Activated T-cell treated with anti-CD3 and anti-CD28 coated beads for 24 hours (primary cell): Measurements from ENCODE around the gene TEAD3.

ENCODE experiments used
- DNase-seq: peaks from one replicate; pipeline ENCODE4 v3.0.0-alpha.2; 2020; ENCODE audit warnings: low read depth

The TEAD3 gene

DNA sequence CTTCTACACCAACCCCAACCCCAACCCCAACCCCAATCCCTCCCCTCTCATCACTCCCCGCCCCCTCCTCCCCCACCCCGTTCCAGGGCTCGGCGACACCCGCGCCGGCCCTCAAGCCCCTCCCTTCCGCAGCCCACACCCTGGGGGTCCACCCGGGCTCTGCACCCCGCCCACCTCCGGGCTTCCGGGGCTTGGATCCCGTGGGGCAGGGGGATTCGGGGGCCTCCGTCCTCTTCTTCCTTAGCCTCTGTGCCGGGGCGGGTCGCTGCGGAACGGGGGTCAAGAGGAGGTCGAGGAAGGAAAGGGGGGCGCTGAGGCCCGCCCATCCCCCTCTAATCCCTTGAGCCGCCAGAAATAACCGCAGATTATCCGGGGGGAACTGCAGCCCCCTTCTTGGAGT is 15.1 kb upstream of the TEAD3 start:
- DNase-seq: no peak

DNA sequence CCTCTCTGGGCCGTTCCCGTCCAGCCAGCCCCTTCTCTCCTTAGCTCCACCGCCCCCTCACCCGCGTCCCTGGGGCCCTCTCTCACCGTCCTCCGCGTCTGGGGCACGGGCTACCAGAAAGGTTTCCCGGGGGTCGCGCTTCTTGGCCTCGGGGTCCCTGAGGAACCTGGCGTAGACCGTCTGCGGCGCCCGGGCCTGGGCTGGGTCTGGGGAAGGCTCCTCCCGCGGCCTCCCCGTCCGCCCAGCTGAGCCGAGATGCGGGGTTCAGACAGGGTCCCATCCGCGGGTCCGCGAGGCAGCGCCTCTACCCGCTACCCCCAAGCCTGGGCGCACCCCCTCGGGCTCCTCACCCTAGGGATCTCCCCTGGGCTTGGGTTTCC is 14.7 kb upstream of the TEAD3 start:
- no peak for DNase-seq

DNA sequence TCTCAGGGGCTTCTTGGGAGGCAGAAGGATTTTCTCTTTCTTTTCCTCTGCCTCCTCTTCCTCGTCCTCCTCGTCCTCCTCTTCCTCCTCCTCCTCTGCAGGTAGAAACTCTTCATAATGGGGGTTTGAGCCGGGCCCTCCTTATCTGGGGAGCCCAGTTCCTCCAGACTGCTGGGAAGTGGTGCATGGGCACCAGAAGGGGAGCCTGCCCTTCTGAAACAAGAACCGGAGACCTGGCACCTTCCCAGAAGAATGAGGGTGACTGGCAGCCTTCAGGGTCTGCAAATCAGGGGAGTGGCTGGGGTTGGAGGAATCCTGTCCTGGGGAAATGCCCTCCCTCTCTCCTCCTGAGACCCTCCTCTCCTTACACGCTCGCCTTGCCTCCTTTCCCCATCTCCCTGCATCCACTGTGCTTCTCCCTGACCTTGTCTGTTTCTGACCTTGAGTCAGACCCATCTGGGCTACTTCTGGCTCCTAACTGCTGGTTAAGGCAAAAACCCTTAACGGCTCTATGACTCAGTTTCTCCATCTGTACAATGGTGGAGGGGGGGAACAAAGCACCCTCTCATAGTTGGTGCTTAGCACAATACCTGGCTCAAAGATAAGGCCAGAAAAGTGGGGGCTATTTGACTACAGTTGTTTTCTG is 14.2 kb upstream of the TEAD3 start:
- DNase-seq: no peak

DNA sequence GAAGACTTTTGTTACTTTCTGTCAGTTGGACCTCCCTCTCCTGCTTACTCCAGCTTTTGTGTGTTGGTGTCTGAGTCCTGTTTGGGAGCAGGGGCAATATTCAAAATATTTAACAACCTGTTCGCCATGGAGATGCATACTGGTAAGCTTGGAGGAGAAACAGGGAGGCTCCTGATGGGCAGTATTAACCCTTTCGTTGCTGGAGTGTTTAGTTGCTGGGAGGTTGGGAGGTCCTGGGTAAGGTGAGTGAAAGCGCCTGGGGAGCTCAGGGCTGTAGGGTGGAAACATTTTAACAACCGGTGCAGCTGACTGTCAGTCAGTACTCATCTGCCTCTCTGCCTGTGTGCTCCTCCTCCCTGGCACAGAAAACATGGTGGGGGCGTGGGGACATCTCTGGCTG is 11.7 kb upstream of the TEAD3 start:
- no peak for DNase-seq

DNA sequence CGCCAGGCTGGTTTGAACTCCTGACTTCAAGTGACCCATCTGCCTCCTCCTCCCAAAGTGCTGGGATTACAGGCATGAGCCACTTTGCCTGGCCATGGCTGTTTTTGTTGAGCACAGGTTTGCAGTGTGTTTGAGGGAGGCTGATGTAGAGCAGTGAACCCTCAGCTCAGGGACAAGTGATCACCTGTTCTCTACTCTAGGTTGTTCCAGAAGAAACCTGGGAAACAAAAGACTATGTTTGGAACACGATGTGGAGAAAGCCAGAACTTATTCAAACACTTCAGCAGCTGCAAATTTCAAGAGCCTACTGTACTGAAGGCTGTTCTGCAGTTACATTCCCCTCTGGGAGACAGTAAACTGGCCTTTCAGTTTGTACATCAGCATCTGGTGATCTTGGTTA is 11.1 kb upstream of the TEAD3 start:
- no peak for DNase-seq

DNA sequence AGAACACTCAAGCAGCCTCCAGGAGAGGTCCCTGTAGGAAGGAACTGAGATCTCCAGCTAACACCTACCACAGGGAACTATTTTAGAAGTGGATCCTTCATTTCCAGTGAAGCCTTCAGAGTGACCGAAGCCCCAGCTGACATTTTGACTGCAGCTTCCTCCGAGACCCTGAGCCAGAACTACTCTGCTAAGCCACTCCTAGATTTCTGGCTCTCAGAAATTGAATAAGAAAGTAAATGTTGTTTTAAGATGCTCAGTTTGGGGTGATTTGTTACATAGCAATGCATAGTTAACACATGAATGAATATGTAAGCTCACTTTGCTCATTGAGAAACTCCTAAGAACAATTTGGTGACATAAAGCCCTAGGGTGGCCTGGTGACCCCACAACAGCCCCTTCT is 10.3 kb upstream of the TEAD3 start:
- DNase-seq: no peak

DNA sequence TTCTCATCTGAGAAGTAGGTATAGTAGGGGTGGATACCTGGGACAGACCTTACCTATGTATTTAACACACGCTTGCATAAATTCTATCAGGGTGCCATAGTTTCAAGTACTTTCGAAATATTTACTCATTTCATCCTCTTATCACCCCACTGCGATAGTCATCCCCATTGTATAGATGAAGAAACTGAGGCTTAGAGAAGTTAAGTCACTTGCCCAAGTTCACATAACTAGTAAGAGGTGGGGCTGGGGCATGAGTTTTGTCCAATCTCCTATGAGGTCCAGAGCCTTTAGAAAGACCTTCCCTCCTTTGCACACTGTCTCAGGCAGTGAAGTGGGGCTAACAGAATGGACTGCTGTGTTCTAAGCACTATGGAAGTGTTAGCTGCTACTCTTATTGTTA is 9.7 kb upstream of the TEAD3 start:
- DNase-seq: no peak

DNA sequence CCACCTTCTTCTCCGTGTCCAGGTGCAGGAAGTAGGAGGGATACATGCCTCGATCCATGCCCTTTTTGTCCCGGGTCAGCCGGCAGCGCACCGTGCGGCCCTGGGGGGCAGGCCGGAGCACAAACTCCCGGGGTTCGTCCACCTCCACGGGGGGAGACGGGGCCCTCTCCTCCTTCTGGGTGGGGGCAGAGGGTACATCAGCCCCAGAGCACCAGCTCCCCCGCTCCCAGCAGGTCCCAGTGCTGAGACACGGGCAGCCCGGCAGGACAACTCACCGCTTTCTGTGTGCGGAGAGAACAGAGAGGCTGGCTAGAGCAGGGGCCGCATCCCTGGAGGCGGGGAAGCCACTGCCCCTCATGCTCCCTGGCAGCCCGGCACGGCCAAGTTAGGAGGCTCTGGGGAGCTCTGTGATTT is 9.1 kb upstream of the TEAD3 start:
- DNase-seq: no peak

DNA sequence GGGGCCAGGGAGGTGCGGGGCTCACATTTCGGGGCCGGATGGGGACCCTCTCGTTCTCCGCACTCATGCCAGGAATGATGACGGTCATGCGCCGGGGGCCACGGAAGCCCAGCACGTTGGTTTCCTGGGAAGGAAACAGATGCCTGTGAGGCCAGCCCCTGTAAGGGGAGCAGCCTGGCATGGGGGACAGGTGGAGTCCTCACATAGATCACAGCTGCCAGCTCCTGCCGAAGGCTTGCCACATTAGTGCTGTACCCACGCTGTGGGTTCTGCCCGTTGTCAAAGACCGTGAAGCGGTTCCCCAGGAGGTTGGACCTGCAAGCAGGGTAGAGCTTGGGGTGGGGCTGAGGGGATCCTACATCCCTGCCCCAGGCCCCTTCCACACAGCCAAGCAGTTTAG is 6.7 kb upstream of the TEAD3 start:
- no peak for DNase-seq

DNA sequence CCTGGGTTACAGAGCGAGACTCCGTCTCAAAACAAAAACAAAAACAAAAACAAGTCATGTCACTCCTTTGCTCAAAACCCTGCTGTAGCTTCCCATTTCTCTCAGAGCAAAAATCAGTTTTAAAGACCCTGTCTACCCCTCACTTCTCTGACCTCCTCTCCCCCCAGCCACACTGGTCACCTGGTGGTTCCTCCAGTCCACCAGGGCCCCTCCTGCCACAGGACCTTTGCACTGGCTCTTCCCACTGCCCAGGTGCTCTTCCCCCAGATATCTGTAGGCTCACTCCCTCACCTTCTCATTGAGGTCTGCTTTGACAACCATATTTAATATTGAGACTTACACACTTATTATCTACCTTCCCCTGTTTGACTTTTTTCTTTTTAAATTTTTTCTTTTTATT is 4.9 kb upstream of the TEAD3 start:
- DNase-seq: no peak

DNA sequence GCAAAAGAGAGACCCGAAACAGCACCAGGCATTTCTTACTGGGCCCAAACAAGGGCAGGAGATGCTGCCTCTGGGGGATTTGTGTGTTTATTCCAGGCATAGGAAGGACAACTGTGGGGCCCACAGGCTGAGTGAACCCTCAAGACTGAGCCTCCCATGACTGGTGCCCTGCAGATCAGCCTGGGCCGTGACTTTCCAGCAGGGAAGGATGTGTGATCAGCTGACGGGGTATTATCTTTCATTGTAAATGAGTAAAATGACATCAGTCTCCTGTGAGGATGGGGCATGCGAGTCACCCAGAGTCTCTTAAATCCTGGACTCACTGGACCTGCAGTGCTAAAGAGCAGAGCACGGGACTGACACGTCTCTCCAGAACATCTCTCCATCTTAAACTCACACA is 3.9 kb upstream of the TEAD3 start:
- DNase-seq: no peak

DNA sequence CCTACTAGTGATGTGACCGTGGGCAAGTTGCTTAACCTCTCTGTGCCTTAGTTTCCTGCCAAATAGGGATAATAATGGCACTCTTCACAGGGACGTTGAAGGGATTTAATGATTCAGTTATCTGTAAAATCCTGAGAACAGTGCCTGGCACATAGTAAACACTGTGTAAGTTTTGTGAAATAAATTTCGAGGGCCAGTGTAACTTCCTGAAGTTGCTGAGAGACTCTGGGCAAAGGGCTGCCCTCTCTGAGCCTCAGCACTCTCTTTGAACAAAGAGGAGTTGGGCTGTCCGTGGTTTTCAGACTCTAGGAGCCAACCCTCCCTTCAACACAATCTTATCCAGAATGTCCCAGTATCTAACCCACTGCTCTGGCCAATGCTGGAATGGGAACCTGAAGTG is 2.5 kb upstream of the TEAD3 start:
- DNase-seq: no peak

DNA sequence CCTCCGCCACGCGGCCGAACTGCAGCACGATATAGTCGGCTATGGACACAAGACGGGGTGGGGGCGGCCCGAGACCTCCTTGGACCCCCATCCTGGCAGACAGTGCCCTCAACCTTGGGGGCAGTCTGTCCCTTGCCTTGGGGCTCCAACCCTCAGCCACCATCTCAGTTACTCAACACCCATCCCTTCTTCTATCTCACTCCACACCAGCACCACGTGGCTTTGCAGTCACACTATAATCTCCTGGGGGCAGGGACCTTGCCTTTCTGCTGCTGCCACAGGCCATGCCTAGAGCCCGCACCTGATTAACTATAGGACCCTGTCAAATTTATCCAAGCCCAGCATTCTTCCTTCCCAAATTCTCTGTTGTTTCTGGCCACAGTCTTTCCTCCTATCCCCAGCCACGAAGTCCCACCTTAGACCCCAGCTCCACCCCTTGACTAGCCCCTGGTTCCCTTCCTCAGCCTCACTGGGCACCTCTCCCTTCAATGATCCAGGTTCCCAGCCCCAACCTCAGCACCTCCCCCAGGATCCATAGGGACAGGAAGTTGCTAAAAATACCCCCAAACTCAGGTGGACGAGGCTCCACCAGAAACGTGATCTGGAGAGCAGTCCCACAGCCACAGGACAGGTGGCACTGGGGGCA is 1.7 kb upstream of the TEAD3 start:
- DNase-seq: no peak

DNA sequence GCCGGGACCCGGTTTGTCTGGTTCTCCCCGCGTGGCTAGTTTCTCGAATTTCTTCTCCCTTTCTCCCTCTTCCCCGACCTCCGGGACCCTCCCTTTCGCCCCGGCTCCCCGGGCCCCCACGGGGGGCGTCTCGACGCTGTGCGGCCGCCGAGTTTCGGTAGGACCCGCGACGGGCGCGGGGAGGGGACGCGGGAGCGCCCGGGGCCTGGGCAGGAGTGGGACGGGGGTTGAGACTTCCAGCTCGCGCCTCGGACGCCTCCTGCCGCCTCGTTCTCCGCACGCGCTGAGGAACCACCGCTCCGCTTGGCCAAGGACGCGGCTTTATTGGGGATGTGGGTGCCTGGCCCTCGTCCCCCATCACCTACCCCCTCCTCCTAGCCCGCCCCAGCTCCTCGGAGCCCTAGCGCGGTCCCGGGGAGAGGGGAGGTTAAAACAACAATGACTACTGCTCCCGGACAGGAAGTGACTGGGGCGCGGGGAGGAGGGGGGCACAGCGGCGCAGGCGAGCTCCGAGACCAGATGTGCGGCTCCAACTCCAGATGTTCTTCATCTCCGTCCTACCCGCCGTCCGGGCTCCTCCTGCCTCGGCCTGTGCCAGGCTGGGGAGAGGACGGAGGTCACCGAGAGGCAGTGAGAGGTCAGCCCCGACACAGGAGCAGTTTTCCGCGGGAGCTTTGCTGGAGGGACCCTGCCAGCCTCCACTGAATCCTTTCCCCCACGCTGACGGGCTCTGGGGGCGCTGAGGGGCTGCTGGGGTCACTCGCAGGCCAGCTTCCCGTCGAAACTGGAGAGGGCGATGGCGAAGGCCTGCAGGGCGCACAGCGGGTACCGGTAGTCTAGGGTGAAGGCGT is 917 bp upstream of the TEAD3 start:
- DNase-seq: peak; percentile 33

DNA sequence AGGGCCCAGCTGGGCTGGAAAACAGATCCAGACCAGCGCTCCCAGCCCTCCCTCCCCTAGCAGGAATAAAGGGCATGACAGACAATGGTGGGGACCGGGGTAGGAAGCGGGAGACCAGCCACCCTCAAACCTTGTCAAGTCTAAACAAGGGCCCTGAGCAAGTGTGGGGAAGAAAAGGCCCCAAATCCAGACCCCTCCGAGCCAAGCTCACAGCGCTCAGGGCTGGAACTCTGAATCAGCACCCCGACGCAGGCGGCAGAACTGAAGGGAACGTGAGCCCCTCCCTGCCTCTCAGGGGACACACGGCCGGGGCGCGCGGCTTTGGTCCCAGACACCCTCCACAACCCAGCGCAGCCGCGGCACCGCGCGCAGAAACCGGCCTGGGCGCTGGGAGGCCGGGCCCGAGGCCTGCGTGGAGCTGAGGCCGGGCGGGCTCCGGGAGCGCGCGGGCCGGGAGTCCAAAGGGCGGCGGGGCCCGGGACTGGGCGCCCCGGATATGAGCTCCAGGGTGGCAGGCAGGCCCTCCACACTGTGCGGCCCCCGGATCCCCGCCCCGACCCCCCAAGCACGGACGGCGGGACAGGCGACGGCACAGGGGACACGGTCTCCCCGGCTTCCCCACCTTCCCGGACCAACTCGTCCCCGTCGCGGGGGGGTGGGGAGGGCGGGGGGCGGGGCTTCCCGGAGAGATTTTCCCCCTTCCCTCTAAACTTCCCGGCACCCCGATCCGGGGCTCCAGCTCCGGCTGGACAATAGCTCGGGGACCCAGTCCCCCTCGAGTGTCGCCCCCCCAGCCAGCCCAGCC is 641 bp downstream of the TEAD3 start:
- no peak for DNase-seq

DNA sequence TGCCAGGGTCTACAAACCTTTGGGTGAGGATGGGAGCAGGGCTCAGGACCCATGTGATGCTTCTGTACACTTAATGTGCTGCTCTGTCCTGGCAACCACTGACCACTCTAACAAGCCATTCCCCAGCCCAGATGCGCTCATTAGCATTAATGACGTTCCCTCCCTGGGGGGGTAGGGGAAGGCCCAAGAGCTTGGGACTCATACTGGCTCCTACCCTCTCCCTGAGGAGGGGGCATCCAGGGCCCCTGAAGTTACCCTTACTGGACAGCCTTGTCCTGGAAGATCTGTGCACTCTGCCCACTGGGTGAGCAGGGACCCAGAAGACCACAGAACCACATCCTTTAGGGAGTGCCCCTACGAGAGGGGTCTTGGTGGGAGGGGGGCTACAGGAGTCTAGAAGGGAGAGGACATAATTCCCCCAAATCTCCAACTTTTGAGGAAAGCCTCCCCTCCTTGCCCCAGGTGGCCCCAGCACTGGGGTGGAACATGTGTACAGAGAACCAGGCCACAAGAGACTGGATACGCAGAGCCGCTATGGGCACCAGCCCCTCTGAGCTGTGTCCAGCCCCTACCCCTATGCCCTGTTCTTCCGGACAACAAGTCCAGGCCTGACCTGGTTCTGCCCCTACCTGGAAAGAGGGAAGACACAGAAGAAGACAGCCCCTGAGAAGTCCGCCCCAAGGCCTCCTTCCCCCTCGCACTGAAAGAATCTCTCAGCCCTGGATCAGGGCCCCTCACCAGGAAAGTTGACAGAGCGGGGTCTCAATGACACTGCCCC is 1.4 kb downstream of the TEAD3 start:
- DNase-seq: no peak

DNA sequence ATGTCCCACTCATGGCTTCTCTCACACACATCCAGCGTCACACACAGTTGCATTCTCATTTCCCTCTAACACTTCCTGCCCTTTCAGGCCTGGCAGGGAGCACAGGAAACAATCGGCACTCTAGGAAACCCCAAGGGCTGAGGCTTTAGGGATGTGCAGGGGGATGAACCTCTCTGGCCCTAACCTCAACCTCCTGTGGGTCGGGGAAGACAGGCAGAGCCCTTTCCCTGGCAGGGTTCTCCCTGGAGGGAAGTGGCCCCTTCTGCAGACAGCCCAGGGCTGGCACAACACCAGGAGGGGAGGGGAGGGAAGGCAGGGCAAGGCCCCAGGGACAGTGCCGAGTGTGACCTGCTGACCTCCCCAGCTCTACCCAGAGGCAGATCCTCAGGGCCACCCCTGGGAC is 2.7 kb downstream of the TEAD3 start:
- no peak for DNase-seq

DNA sequence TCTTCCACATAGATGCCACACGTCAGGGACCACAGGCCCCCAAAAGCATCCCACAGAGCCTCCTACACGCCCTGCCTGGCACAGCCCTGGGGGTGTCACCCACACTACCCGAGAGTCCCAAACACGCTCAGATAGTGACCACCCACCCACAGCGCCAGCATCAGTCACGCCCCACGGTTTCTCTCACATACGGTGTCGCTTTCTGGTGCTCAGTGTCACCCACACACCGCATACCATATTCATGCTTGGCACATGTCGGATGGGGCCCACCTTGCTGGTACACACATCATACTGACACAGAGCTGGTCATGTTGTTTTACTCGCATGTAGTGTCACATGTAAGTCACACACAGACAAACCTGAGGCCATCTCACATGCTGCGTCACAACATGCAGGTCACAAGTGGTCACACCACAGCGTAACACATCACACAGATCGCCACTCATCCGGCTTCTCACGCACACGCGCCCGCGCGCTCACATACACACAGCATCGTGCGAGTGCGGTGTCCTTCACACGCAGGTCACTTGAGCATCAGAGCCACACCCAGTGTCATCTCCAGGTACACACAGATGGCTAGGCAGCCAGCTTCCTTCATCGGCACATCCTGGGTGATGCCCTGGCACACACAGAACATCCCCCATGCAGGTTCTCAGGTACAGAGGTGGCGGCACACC is 3.4 kb downstream of the TEAD3 start:
- DNase-seq: no peak

DNA sequence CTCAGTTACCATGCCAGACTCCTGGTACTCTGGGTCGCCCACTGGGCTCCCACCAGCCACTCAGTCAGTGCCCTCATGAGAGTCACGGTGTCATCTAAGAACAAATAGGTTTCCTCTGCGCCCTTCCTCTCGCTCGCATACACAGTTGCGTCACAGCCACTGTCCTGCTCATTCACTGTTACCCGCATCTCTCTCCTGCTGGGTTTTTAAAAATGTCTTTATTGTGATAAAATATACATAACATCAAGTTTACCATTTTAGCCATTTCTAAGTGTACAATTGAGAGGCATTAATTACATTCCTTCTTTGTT is 4.0 kb downstream of the TEAD3 start:
- no peak for DNase-seq

DNA sequence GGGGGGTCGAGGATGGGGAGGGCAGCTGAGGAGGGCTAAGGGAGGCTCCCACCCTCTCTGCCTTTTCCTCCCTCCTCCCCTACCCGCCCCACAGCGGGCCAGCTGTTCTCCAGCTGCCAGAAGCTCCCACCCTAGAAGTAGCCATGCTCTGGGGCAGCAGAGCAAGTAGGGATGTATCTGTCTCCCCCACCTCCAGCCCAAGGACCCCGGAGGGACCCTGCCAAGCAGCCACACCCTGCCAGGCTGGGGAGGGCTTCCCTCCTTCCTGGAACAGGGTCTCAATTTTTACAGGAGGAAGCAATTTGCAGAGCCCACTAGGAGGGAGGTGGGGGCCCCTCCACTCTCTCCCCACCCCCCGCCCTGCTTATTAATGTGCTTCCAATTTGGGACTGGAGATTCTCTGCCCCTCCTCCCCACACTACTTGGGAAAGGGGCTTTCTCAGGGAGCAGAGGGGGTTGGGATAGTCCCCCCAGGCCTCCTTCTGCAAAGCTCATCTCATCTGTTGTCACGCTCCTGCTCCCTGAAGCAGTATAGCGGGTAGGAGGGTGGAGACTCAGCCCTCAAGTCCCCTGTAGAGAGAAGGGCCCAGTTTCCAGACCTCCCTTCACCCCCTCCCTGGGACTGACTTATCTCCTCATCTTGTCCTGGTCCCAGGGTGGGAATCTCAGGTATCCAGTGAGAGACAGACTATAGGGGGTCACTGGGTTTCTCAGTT is 4.5 kb downstream of the TEAD3 start:
- no peak for DNase-seq
